Adipocyte (in vitro differentiated cells): ENCODE results near the gene EEF1E1.
"Not testable (repeated sequence)": the region's sequence is repeated elsewhere in the genome, so short reads cannot be mapped to it uniquely, and the experiment has no call there.

Source experiments
- DNase-seq: peaks from one replicate; pipeline ENCODE4 v3.0.0-alpha.2; 2015; ENCODE audit warnings: low read depth
- H3K27me3 ChIP-seq: replicated peaks from 2 replicates; pipeline ENCODE4 v1.7.0; 2013; ENCODE audit warnings: mild to moderate bottlenecking, low read length, moderate library complexity; ENCODE audit not compliant: control insufficient read depth, insufficient read depth
- H3K36me3 ChIP-seq: 2 replicates; pipeline ENCODE4 v1.7.0; 2013; ENCODE audit warnings: low read length, mild to moderate bottlenecking, moderate library complexity; ENCODE audit not compliant: control insufficient read depth, insufficient read depth, severe bottlenecking
- H3K4me1 ChIP-seq: 2 replicates; pipeline ENCODE4 v1.7.0; 2013; ENCODE audit warnings: mild to moderate bottlenecking, low read length, moderate library complexity; ENCODE audit not compliant: control insufficient read depth, insufficient read depth
- H3K4me3 ChIP-seq: 2 replicates; pipeline ENCODE4 v1.7.0; 2013; ENCODE audit warnings: mild to moderate bottlenecking, low read length, moderate library complexity
- H3K9ac ChIP-seq: 2 replicates; pipeline ENCODE4 v1.7.0; 2013; ENCODE audit warnings: mild to moderate bottlenecking, low read length, moderate library complexity
- H3K9me3 ChIP-seq: 2 replicates; pipeline ENCODE4 v1.7.0; 2013; ENCODE audit warnings: mild to moderate bottlenecking, low read length, moderate library complexity; ENCODE audit not compliant: control insufficient read depth

Gene EEF1E1

DNA sequence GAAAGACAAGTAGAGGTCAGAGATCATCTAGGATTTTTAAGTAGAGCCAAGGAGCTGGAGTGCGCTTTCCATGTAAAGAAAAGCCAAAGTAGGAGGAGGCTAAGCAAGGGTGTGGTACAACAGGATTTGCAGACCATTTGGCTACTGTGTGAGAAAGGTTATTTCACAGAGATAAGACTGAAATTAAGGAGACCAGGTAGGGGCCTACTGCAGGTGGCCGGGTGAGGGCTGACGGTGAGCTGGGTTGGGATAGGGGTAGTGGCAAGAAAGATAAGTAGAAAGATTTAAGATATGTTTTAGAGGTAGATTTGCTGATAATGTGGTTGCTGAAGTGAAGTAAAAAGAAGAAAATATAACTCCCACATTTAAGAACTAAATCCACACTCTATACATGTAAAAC lies 42.0 kb downstream of the EEF1E1 start:
- H3K27me3 ChIP-seq: no peaks in the 10 kb centered on the region
- H3K9ac ChIP-seq: no peak overlapping the region
- H3K4me1 ChIP-seq: peaks cover 9% of the 10 kb centered on the region
- peaks cover 11% of the 10 kb centered on the region for H3K36me3 ChIP-seq
- no peak for DNase-seq
- H3K4me3 ChIP-seq: no peak overlapping the region
- H3K9me3 ChIP-seq: no peaks in the 10 kb centered on the region

- Histone ChIP-seq H3K27me3 (no peaks in the 10 kb centered on the region), H3K9ac (peak overlapping the region; percentile 24), H3K4me3 (no peak overlapping the region), H3K9me3 (no peaks in the 10 kb centered on the region), H3K36me3 (peaks cover 11% of the 10 kb centered on the region), H3K4me1 (peaks cover 9% of the 10 kb centered on the region)
- peak; percentile 80 for DNase-seq
These were observed 43.2 kb downstream of the EEF1E1 start for GRCh38 chr6:8059129-8059528.

GRCh38 chr6:8057793-8058192 lies 44.6 kb downstream of the EEF1E1 start:
- Histone ChIP-seq H3K9ac (no peak overlapping the region), H3K4me1 (peaks cover 12% of the 10 kb centered on the region), H3K36me3 (peaks cover 11% of the 10 kb centered on the region), H3K4me3 (no peak overlapping the region), H3K9me3 (no peaks in the 10 kb centered on the region), H3K27me3 (no peaks in the 10 kb centered on the region)
- DNase-seq: peak; percentile 30

GRCh38 chr6:8057263-8057662 lies 45.1 kb downstream of the EEF1E1 start:
- Histone ChIP-seq H3K27me3 (no peaks in the 10 kb centered on the region), H3K4me1 (peaks cover 12% of the 10 kb centered on the region), H3K4me3 (no peak overlapping the region), H3K9me3 (no peaks in the 10 kb centered on the region), H3K36me3 (peaks cover 11% of the 10 kb centered on the region), H3K9ac (no peak overlapping the region)
- peak; percentile 66 for DNase-seq

GRCh38 chr6:8054276-8054675 lies 48.1 kb downstream of the EEF1E1 start:
- peaks cover 23% of the 10 kb centered on the region for H3K4me1 ChIP-seq
- H3K36me3 ChIP-seq: no peaks in the 10 kb centered on the region
- H3K27me3 ChIP-seq: no peaks in the 10 kb centered on the region
- no peak overlapping the region for H3K4me3 ChIP-seq
- H3K9me3 ChIP-seq: no peaks in the 10 kb centered on the region
- peak; percentile 33 for DNase-seq
- H3K9ac ChIP-seq: no peak overlapping the region

- peak; percentile 36 for DNase-seq
- Histone ChIP-seq H3K27me3 (no peaks in the 10 kb centered on the region), H3K9me3 (no peaks in the 10 kb centered on the region), H3K9ac (peak overlapping the region; percentile 56), H3K36me3 (no peaks in the 10 kb centered on the region), H3K4me1 (peaks cover 34% of the 10 kb centered on the region), H3K4me3 (peak overlapping the region; percentile 43)
These were observed 54.6 kb downstream of the EEF1E1 start for GRCh38 chr6:8047541-8048292.

DNA sequence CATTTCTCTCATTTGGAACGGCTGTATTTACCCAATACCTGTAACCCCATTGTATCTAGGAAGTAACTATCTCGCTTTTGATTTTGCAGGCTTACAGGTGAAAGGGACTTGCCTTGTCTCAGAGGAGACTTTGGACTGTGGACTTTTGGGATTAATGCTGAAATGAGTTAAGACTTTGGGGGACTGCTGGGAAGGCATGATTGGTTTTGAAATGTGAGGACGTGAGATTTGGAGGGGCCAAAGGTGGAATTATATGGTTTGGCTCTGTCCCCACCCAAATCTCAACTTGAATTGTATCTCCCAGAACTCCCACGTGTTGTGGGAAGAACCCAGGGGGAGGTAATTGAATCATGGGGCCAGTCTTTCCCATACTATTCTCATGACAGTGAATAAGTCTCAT lies 56.6 kb downstream of the EEF1E1 start:
- not testable (repeated sequence) for DNase-seq, H3K36me3 ChIP-seq, H3K27me3 ChIP-seq, H3K4me3 ChIP-seq, H3K9ac ChIP-seq, H3K9me3 ChIP-seq
- H3K4me1 ChIP-seq: peaks cover 42% of the 10 kb centered on the region

GRCh38 chr6:8043221-8043620 lies 59.1 kb downstream of the EEF1E1 start:
- H3K36me3 ChIP-seq: peaks cover 5% of the 10 kb centered on the region
- H3K4me1 ChIP-seq: peaks cover 29% of the 10 kb centered on the region
- H3K9ac ChIP-seq: no peak overlapping the region
- DNase-seq: no peak
- no peak overlapping the region for H3K4me3 ChIP-seq
- no peaks in the 10 kb centered on the region for H3K27me3 ChIP-seq
- H3K9me3 ChIP-seq: no peaks in the 10 kb centered on the region

DNA sequence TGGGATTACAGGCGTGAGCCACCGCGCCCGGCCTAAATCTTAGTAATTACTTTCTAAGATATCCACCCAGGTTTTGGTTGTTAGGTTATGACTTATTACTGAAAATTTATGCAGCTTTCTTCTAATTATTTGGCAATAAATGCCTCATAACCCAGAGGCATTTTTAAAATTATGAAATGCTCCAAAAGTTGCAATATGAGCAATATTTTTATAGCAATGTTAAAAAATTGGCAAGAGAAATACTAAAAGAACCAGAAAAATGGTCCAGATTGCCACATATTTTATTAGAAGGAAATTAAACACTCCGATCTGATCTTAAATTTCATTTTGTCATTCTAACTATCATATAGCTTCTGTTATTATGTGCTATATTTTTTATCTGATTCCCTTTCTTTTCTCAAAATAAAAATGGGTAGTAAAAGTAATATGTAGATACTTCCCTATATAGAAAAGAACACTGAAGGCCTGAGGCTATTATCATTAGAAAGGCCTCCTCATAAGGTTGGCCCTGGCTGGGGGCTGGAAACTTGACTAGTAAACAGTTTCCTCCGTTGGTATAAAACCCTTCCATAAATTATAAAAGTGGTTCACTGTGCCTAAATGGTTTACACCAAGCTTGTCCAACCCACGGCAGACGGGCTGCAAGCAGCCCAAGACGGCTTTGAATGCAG lies 60.3 kb downstream of the EEF1E1 start:
- Histone ChIP-seq H3K4me3 (no peak overlapping the region), H3K4me1 (peaks cover 18% of the 10 kb centered on the region), H3K9me3 (no peaks in the 10 kb centered on the region), H3K36me3 (peaks cover 5% of the 10 kb centered on the region), H3K27me3 (no peaks in the 10 kb centered on the region), H3K9ac (peak overlapping the region; percentile 40)
- peak; percentile 8 for DNase-seq

- not testable (repeated sequence) for H3K4me1 ChIP-seq, H3K27me3 ChIP-seq, H3K9me3 ChIP-seq, H3K9ac ChIP-seq, H3K4me3 ChIP-seq, H3K36me3 ChIP-seq, DNase-seq
These were observed 68.2 kb downstream of the EEF1E1 start for GRCh38 chr6:8034107-8034506.

- no peaks in the 10 kb centered on the region for H3K27me3 ChIP-seq
- peaks cover 22% of the 10 kb centered on the region for H3K4me1 ChIP-seq
- no peak overlapping the region for H3K4me3 ChIP-seq
- DNase-seq: no peak
- no peak overlapping the region for H3K9ac ChIP-seq
- no peaks in the 10 kb centered on the region for H3K36me3 ChIP-seq
- no peaks in the 10 kb centered on the region for H3K9me3 ChIP-seq
These were observed 71.4 kb downstream of the EEF1E1 start for GRCh38 chr6:8030920-8031319.
